Activated CD8-positive, alpha-beta memory T cell treated with anti-CD3 and anti-CD28 coated beads, Interleukin-2, amount 50 U/mL, for 24 hours (primary cell): ENCODE results near the gene MORC1.
A peak's percentile ranks its signal among the peaks of the same experiment; 100 is the strongest.

ENCODE experiments used
- DNase-seq: peaks from one replicate; pipeline ENCODE4 v3.0.0-alpha.2; 2020; ENCODE audit errors: extremely low read depth

MORC1 gene

DNA sequence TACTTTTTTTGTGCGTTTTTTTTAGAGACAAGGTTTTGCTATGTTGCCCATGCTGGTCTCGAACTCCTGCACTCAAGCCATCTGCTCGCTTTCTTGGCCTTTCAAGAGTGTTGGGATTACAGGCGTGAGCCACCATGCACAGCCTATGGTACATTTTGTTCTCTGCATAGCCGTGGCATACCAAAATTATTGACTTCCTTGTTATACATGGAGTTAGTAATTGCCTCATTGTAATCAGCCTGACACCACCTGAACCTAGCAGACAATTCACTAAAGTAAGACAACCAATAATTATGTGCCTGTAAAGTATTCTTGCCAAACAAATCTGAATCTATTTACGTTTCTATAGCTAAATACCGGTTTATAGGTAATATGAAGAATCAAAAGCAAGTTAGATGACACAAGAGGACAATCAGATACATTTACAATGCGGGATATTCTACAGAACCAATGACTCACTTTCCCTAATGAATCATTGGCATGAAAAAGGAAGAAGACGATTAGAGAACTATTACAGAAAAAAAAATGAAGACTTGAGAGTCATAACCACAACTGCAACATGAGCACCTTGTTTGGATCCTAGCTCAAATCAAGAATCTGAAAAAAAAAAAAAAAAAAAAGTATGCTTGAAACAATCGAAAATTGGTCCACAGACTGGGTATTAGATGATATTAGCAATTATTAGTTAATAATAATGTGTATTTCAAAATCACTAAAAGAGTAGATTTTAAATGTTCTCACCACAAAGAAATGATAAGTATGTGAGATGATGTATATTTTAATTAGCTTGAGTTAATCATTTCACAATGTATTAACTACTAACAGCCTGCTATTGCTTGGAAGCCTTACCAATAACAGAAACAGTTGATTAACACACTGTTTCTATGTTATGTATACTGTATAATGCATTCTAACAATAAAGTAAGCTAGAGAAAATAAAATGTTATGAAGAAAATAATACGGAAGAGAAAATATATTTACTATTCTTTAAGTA lies 171.3 kb downstream of the MORC1 start:
- DNase-seq: no peak

GRCh38 chr3:108940568-108941263 lies 177.2 kb downstream of the MORC1 start:
- no peak for DNase-seq

DNA sequence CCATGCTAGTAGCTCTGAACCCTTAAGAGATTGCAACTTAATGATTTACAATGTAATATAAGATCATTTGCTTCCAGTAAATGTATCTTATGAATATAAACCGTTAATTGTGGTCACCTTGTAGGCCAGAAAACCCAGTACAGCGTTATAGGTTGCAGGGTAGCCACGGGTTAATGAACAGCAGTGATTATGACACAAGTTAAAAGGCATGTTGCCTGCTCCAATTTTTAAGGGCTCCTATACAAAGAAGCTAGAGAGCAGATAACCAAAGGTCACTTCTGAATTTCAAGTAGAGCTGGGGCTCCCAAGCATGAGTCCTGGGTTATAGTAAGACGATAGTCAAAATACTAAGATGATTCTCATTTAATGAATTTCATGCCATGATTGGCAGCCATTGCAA lies 177.8 kb downstream of the MORC1 start:
- DNase-seq: no peak

- no peak for DNase-seq
Measured at GRCh38 chr3:108936924-108937689, 180.8 kb downstream of the MORC1 start.

DNA sequence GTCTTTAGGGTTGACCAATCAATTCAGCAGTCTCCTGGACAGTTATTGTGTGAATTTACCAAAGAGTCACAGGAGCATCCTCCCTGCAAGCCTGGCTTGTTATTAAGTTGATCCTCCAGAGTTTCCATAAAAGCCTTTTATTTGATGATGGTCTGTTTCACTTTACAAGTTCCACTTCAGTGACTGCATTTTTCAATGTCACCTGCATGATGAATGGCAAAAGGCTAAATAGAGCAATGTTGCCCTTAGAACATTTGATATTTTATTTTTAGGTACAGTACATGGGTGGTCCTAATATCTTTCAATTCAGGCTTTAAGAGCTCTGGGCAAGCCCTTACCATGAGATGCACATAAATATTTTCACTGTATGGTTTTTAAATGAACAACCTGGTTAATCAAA lies 186.9 kb downstream of the MORC1 start:
- DNase-seq: no peak

DNA sequence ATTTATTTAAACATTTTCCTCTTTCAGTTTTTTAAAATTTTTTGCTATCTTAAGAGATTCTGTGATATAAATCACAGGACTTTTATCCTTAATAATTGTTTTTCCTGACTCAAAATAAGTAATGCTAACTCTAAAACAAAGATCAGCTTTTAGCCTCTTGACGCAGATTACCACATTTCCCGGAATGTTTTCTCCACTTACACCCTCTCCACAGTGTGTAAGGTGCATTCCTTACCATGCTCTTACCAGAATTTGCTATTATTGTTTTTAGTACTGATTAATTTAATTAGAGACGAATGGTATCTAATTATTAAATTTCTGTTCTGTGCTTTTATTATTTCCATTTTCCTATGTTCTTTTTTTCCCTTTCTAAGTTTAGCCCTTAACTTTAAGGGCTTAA lies 199.1 kb downstream of the MORC1 start:
- DNase-seq: no peak

GRCh38 chr3:108914774-108915641 lies 202.9 kb downstream of the MORC1 start:
- peak; percentile 30 for DNase-seq

- no peak for DNase-seq
Measured at GRCh38 chr3:108909799-108910198, 208.1 kb downstream of the MORC1 start.
